Activated T-cell treated with anti-CD3 and anti-CD28 coated beads for 4 hours (primary cell): Measurements from ENCODE around the gene DNPEP.
"Not testable (repeated sequence)": the region's sequence is repeated elsewhere in the genome, so short reads cannot be mapped to it uniquely, and the experiment has no call there.

Experiments
- DNase-seq: peaks from one replicate; pipeline ENCODE4 v3.0.0-alpha.2; 2020

Gene DNPEP

GRCh38 chr2:219419012-219419324, 31.3 kb upstream of the DNPEP start:
- no peak for DNase-seq

- no peak for DNase-seq
Observed at GRCh38 chr2:219418155-219419011, 30.7 kb upstream of the DNPEP start, which contains the start of gene DES. Gene DES (plus strand): TSS chr2:219418377. CDS start chr2:219418463, 86 bp downstream.

GRCh38 chr2:219417374-219417773, 29.7 kb upstream of the DNPEP start:
- DNase-seq = peak; percentile 31

- no peak for DNase-seq
Observed at GRCh38 chr2:219416938-219417337, 29.2 kb upstream of the DNPEP start.

GRCh38 chr2:219416235-219416602, 28.5 kb upstream of the DNPEP start:
- DNase-seq = no peak

- DNase-seq = no peak
Observed at GRCh38 chr2:219415580-219416234, 28.0 kb upstream of the DNPEP start.

- no peak for DNase-seq
Observed at GRCh38 chr2:219414857-219415256, 27.1 kb upstream of the DNPEP start.

GRCh38 chr2:219410390-219410789, 22.7 kb upstream of the DNPEP start:
- DNase-seq = no peak

- DNase-seq = no peak
Observed at GRCh38 chr2:219409619-219410018, 21.9 kb upstream of the DNPEP start.

- no peak for DNase-seq
Observed at GRCh38 chr2:219408631-219409030, 20.9 kb upstream of the DNPEP start.

- no peak for DNase-seq
Observed at GRCh38 chr2:219408204-219408603, 20.5 kb upstream of the DNPEP start.

GRCh38 chr2:219407343-219407742, 19.6 kb upstream of the DNPEP start:
- not testable (repeated sequence) for DNase-seq

- DNase-seq = no peak
Observed at GRCh38 chr2:219406861-219407230, 19.1 kb upstream of the DNPEP start.

GRCh38 chr2:219405958-219406860, 18.5 kb upstream of the DNPEP start:
- no peak for DNase-seq

GRCh38 chr2:219405451-219405850, 17.7 kb upstream of the DNPEP start:
- no peak for DNase-seq

- no peak for DNase-seq
Observed at GRCh38 chr2:219404954-219405353, 17.2 kb upstream of the DNPEP start.

GRCh38 chr2:219404291-219404910, 16.7 kb upstream of the DNPEP start:
- no peak for DNase-seq

GRCh38 chr2:219403861-219404260, 16.1 kb upstream of the DNPEP start:
- no peak for DNase-seq

GRCh38 chr2:219402665-219403515, 15.2 kb upstream of the DNPEP start:
- DNase-seq = peak; percentile 54

GRCh38 chr2:219401606-219402005, 13.9 kb upstream of the DNPEP start:
- no peak for DNase-seq

GRCh38 chr2:219400562-219400961, 12.8 kb upstream of the DNPEP start:
- DNase-seq = no peak
